HepG2 (cell line): Measurements from ENCODE around the gene PRKCE. TPM values are rescaled to one million over a fixed set of nuclear protein-coding genes. Genes with fewer than 3 reads are reported as not detected.

Experiments used
- FLYWCH1 ChIP-seq: sonication (generic); formaldehyde crosslinking; IDR thresholded peaks from 2 replicates; pipeline ENCODE4 v1.8.1; 2023; ENCODE audit warnings: mild to moderate bottlenecking, missing genetic modification reagents
- SCMH1 ChIP-seq: sonication (generic); formaldehyde crosslinking; IDR thresholded peaks from 2 replicates; pipeline ENCODE4 v1.9.0; 2021; ENCODE audit warnings: missing genetic modification reagents, mild to moderate bottlenecking, borderline replicate concordance
- polyA plus RNA-seq, 8 experiments: library from polyadenylated mRNA; depleted of rRNA in 3 of 8; stranded (reverse) in 7 of 8; unstranded in 1 of 8; fragments of >200 nt; fragmentation: Illumina TruSeq in 4 of 8; extraction: Trizol in 4 of 8; gene quantifications; 2 replicates each; pipeline versions ENCODE4 v1.2.1 to v1.2.3, GENCODE V29; 2011 to 2016; ENCODE audit warnings: low read depth in 4 of 8, missing spikeins in 1 of 8, mixed read lengths in 1 of 8; ENCODE audit not compliant: insufficient read depth in 1 of 8
- total RNA-seq, 5 experiments: library from RNA; depleted of rRNA; stranded (reverse); fragments of >200 nt; fragmentation: Illumina TruSeq; extraction: Trizol; gene quantifications; 2 replicates each; pipeline ENCODE4 v1.2.3, GENCODE V29; 2016; ENCODE audit warnings: low read depth in 1 of 5
- TF ChIP-seq, protein P1 (sequence below): sonication (generic); formaldehyde crosslinking; IDR thresholded peaks from 2 replicates; pipeline ENCODE4 v1.4.0; 2020; ENCODE audit warnings: missing genetic modification reagents, borderline replicate concordance
- TF ChIP-seq, protein P2 (sequence below): IDR thresholded peaks from 2 replicates; pipeline ENCODE4 v1.6.1; 2016; ENCODE audit warnings: low read depth
- TF ChIP-seq, protein P3 (sequence below): sonication (generic); formaldehyde crosslinking; IDR thresholded peaks from 2 replicates; pipeline ENCODE4 v1.4.0; 2020; ENCODE audit warnings: missing genetic modification reagents, low read depth, mild to moderate bottlenecking, borderline replicate concordance

Gene PRKCE
- total and polyA plus RNA-seq, 2 of the 13 experiments (the other 11 are each of a cell fraction or from before 2014, with no cell fraction given), result 1.0 to 3.9 TPM

DNA sequence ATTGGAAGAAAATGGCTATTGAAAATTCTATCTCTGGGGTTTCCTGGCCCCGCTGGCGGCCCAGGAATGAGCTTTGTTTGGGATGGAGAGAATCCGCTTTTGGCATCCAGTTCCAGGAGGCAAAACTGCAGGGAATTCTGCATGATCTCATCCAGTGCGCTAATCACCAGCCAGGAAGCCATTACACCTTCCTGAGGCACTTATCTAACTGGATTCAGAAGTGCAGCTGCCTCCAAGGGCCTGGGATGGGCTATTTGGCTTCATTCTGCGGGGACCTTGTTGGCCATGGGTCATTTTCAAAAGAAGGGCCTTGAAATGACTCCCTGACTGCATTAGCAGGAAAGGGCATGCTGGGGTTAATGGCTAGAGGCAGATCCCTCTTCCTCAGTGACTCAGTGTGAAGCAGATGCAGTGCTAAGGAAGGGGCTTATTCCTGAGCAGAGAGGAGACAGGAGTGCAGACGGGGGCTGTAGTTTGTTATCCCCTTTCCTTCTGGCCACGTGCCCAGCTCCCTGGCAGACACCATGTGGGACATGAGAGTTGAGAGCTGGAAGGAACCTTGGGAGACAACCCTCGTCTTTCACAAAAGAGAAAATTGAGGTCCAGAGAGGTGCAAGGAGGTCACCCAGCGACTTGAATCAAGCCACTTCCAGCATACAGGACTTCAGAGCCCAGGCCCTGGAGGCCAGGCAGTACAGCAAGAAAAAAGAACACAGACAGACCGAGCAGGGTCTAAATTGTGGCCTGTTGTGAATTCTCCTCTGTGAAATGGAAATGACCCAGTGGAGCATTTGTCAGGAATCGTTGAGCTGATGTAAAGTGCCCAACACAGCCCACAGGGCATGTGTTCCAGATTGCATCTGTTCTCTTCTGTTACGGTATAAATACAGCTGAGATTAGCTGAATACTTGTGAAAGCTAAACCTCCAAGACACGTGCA, 161.8 kb downstream of the PRKCE start (continued):
- TF ChIP-seq, protein P1, sequence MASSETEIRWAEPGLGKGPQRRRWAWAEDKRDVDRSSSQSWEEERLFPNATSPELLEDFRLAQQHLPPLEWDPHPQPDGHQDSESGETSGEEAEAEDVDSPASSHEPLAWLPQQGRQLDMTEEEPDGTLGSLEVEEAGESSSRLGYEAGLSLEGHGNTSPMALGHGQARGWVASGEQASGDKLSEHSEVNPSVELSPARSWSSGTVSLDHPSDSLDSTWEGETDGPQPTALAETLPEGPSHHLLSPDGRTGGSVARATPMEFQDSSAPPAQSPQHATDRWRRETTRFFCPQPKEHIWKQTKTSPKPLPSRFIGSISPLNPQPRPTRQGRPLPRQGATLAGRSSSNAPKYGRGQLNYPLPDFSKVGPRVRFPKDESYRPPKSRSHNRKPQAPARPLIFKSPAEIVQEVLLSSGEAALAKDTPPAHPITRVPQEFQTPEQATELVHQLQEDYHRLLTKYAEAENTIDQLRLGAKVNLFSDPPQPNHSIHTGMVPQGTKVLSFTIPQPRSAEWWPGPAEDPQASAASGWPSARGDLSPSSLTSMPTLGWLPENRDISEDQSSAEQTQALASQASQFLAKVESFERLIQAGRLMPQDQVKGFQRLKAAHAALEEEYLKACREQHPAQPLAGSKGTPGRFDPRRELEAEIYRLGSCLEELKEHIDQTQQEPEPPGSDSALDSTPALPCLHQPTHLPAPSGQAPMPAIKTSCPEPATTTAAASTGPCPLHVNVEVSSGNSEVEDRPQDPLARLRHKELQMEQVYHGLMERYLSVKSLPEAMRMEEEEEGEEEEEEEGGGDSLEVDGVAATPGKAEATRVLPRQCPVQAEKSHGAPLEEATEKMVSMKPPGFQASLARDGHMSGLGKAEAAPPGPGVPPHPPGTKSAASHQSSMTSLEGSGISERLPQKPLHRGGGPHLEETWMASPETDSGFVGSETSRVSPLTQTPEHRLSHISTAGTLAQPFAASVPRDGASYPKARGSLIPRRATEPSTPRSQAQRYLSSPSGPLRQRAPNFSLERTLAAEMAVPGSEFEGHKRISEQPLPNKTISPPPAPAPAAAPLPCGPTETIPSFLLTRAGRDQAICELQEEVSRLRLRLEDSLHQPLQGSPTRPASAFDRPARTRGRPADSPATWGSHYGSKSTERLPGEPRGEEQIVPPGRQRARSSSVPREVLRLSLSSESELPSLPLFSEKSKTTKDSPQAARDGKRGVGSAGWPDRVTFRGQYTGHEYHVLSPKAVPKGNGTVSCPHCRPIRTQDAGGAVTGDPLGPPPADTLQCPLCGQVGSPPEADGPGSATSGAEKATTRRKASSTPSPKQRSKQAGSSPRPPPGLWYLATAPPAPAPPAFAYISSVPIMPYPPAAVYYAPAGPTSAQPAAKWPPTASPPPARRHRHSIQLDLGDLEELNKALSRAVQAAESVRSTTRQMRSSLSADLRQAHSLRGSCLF (CRISPR knock-in tag), result no peak
- TF ChIP-seq SCMH1 (CRISPR knock-in tag) (no peak), FLYWCH1 (CRISPR knock-in tag) (no peak)
- TF ChIP-seq, protein P2, sequence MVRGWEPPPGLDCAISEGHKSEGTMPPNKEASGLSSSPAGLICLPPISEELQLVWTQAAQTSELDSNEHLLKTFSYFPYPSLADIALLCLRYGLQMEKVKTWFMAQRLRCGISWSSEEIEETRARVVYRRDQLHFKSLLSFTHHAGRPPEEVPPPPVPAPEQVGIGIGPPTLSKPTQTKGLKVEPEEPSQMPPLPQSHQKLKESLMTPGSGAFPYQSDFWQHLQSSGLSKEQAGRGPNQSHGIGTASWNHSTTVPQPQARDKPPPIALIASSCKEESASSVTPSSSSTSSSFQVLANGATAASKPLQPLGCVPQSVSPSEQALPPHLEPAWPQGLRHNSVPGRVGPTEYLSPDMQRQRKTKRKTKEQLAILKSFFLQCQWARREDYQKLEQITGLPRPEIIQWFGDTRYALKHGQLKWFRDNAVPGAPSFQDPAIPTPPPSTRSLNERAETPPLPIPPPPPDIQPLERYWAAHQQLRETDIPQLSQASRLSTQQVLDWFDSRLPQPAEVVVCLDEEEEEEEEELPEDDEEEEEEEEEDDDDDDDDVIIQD (CRISPR knock-in tag), result no peak
- TF ChIP-seq, protein P3, sequence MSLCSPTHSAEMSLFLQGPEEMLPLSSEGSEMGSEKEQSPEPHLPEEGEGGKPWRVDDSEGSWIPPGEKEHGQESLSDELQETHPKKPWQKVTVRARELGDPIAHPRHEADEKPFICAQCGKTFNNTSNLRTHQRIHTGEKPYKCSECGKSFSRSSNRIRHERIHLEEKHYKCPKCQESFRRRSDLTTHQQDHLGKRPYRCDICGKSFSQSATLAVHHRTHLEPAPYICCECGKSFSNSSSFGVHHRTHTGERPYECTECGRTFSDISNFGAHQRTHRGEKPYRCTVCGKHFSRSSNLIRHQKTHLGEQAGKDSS (CRISPR knock-in tag), result no peak
